ENCODE data around the gene ITGA8.
"Not testable (repeated sequence)": the region's sequence is repeated elsewhere in the genome, so short reads cannot be mapped to it uniquely, and the experiment has no call there.

ITGA8 gene

DNA sequence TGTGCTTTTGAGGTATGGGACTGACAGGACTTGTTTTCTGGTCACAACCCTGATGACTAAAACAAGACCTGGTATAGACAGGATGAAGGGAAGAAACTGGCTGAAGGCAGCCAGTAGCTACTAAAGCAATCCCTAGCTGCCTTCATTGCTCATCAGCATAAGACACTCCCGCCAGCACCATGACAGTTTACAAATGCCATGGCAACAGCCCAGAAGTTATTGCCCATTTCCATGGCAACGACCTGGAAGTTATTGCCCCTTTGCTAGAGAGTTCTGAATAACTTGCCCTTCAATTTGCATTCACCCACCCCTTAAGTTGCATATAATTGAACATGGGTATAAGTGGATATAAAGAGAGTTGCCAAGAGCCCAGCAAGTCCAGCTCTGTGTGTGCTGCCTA is 179.0 kb downstream of the ITGA8 start:
- Histone ChIP-seq H3K36me3 (peaks cover under 1 to 32% (median 15%) of the 10 kb centered on the region in 3 donors), H3K27me3 (no peaks in the 10 kb centered on the region), H3K9me3 (peaks cover 0 to 3% (median 0%) of the 10 kb centered on the region in 3 donors), H3K4me1 (no peaks in the 10 kb centered on the region), H3K27ac (no peak overlapping the region), H3K4me3 (no peak overlapping the region)
- TF ChIP-seq, protein P1, sequence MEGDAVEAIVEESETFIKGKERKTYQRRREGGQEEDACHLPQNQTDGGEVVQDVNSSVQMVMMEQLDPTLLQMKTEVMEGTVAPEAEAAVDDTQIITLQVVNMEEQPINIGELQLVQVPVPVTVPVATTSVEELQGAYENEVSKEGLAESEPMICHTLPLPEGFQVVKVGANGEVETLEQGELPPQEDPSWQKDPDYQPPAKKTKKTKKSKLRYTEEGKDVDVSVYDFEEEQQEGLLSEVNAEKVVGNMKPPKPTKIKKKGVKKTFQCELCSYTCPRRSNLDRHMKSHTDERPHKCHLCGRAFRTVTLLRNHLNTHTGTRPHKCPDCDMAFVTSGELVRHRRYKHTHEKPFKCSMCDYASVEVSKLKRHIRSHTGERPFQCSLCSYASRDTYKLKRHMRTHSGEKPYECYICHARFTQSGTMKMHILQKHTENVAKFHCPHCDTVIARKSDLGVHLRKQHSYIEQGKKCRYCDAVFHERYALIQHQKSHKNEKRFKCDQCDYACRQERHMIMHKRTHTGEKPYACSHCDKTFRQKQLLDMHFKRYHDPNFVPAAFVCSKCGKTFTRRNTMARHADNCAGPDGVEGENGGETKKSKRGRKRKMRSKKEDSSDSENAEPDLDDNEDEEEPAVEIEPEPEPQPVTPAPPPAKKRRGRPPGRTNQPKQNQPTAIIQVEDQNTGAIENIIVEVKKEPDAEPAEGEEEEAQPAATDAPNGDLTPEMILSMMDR (IDR thresholded peaks at IDR 0.05) = no peak
- intact Hi-C loops (cut with DNase I; ENCODE audit: low total_unique reads) = no loop called here
- no peak for DNase-seq

DNA sequence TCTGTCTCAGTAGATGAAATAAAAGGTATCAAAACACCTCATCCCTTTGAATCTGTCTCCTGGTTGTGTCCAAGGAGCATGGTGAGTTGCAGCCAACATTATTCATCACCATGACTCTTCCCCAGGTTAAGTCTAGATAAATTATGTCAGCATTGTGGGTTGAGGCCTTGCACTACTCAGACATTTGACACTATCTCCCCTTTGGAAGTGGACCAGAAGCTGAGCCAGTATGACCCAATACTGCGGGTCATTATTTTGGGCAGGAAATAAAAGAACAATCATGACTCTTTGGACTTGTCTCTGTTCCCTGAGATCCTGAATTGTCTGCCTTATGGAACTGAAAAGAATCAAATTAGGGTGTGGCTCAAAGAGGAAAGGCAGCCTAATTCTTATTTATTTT is 180.5 kb downstream of the ITGA8 start:
- Histone ChIP-seq H3K27me3 (no peaks in the 10 kb centered on the region), H3K27ac (no peak overlapping the region), H3K4me3 (no peak overlapping the region), H3K9me3 (peaks cover 0 to 3% (median 0%) of the 10 kb centered on the region in 3 donors), H3K36me3 (peaks cover 0 to 25% (median 11%) of the 10 kb centered on the region in 3 donors), H3K4me1 (peaks cover 0 to under 1% (median 0%) of the 10 kb centered on the region in 4 donors)
- TF ChIP-seq, protein P1 (IDR thresholded peaks at IDR 0.05) = no peak
- intact Hi-C loops (cut with DNase I; ENCODE audit: low total_unique reads) = no loop called here
- DNase-seq = no peak

DNA sequence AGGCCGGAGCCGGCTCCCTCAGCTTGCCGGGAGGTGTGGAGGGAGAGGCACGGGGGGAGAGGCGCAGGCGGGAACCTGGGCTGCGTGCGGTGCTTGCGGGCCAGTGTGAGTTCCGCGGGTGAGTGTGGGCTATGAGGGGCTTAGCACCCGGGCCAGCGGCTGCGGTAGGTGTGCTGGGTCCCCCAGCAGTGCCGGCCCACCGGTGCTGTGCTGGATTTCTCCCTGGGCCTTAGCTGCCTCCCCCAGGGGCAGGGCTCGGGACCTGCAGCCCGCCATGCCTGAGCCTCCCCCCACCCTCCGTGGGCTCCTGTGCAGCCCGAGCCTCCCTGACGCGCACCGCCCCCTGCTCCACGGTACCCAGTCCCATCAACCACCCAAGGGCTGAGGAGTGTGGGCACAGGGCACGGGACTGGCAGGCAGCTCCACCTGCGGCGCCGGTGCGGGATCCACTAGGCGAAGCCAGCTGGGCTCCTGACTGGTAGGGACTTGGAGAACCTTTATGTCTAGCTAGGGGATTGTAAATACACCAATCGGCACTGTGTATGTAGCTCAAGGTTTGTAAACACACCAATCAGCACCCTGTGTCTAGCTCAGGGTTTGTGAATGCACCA is 184.7 kb downstream of the ITGA8 start:
- H3K27me3 ChIP-seq; intact Hi-C loops (cut with DNase I; ENCODE audit: low total_unique reads); H3K9me3 ChIP-seq; H3K27ac ChIP-seq; H3K4me3 ChIP-seq; DNase-seq: not testable (repeated sequence)
- Histone ChIP-seq H3K36me3 (peaks cover 0 to 23% (median 2%) of the 10 kb centered on the region in 3 donors), H3K4me1 (peaks cover 0 to 34% (median 1%) of the 10 kb centered on the region in 4 donors)

DNA sequence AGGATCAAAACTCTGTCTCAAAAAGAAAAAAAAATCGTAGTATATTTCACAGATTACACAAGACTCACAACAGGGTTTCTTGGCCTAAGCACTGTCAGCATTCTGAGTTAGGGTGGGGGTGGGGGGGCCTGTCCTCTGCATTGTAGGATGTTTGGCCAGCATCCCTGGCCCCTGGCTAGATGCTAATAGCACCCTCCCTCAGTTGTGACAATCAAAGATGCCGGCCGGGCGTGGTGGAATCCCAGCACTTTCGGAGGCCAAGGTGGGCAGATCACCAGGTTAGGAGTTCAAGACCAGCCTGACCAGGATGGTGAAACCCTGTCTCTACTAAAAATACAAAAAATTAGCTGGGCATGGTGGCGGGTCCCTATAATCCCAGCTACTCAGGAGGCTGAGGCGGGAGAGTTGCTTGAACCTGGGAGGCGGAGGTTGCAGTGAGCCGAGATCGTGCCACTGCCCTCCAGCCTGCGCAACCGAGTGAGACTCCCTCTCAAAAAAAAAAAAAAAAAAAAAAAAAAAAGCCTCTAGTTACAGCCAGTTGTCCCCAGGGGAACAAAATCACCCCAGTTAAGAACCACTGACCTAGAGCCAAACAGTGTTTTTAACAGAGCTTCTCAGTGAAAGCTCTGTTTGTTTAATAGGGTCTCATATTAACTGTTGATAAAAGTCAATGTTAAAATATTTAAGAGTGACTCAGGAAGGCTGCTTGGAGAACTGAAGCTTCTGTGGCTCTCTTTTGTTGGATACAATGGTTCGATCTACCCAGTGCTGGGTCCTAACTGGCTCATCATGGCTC is 187.6 kb downstream of the ITGA8 start:
- Histone ChIP-seq H3K4me1 (peaks cover 0 to 45% (median 1%) of the 10 kb centered on the region in 4 donors), H3K27me3 (no peaks in the 10 kb centered on the region), H3K9me3 (no peaks in the 10 kb centered on the region), H3K4me3 (no peak overlapping the region), H3K36me3 (peaks cover 7 to 31% (median 9%) of the 10 kb centered on the region in 3 donors), H3K27ac (peak overlapping the region; percentile 42 to 54)
- intact Hi-C loops (cut with DNase I; ENCODE audit: low total_unique reads) = no loop called here
- TF ChIP-seq, protein P1 (IDR thresholded peaks at IDR 0.05) = no peak
- DNase-seq = no peak

DNA sequence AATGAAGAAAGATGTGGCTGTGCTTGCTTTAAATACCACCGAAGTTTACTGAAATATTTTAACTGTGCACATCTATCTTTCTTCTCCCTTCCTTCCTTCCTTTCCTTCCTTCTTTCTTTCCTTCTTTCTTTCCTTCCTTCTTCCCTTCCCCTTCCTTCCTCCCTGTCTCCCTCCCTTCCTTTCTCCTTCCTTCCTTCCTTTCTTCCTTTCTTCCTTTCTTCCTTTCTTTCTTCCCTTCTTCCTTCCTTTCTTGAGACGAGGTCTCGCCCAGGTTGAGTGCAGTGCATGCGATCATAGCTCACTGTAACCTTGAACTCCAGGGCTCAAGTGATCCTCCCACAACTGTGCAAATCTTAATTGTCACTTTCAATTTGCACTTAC is 190.9 kb downstream of the ITGA8 start:
- Histone ChIP-seq H3K4me3 (no peak overlapping the region), H3K9me3 (no peaks in the 10 kb centered on the region), H3K4me1 (peaks cover 0 to 51% (median 1%) of the 10 kb centered on the region in 4 donors), H3K36me3 (peaks cover 7 to 31% (median 9%) of the 10 kb centered on the region in 3 donors), H3K27ac (peak overlapping the region in 1 of 2 donors; percentile 11), H3K27me3 (no peaks in the 10 kb centered on the region)
- intact Hi-C loops (cut with DNase I; ENCODE audit: low total_unique reads) = no loop called here
- DNase-seq = no peak
- TF ChIP-seq, protein P1 (IDR thresholded peaks at IDR 0.05) = no peak

DNA sequence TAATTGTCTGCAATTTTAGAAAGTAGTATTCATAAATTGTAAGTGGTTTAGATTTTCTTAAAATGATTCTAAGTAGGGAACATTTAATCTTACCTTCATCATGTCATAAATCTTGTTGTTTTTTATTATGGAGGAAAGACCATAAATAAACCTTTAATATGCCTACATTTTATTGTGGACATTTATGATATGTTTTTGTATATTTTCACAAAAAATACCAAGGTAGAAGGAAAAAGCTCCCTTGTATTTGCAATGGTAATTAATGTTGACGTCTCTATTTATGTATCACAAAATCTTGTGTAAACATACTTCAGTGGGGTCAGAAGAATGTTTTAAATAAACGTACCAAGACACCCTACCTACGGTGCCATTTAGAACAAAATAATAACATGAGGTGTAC is 193.0 kb downstream of the ITGA8 start:
- Histone ChIP-seq H3K4me3 (no peak overlapping the region), H3K27ac (peak overlapping the region; percentile 11 to 34), H3K27me3 (no peaks in the 10 kb centered on the region), H3K9me3 (no peaks in the 10 kb centered on the region), H3K36me3 (peaks cover 7 to 36% (median 9%) of the 10 kb centered on the region in 3 donors), H3K4me1 (peaks cover 0 to 30% (median 0%) of the 10 kb centered on the region in 4 donors)
- no peak for DNase-seq
- intact Hi-C loops (cut with DNase I; ENCODE audit: low total_unique reads) = no loop called here
- TF ChIP-seq, protein P1 (IDR thresholded peaks at IDR 0.05) = no peak
